Naive thymus-derived CD4-positive, alpha-beta T cell (primary cell): ENCODE measurements around the gene PACSIN3. TPM values are rescaled to one million over a fixed set of nuclear protein-coding genes. Genes with fewer than 3 reads are reported as not detected.
A peak's percentile ranks its signal among the peaks of the same experiment; 100 is the strongest.

ENCODE experiments used
- ATAC-seq: fragments of 150-1000 bp; cut with Tn5 transposase; 2 replicates; pipeline ENCODE4 v1.10.0; 2021; ENCODE audit warnings: mild to moderate bottlenecking, moderate library complexity
- CTCF ChIA-PET: fragments of 350-600 bp; sonication (Branson Sonifier 250); formaldehyde crosslinking; loops from one replicate; lab custom pipeline; 2021; ENCODE audit warnings: antibody characterized with exemption; lab: Charles Lee
- POLR2A ChIA-PET: fragments of 350-600 bp; sonication (Branson Sonifier 250); formaldehyde crosslinking; loops from one replicate; lab custom pipeline; 2021; ENCODE audit warnings: antibody characterized with exemption, inconsistent platforms; lab: Charles Lee
- DNase-seq, 9 donors: peaks; one replicate each; pipeline versions ENCODE4 v3.0.0 to v3.0.0-alpha.2; 2020 to 2022; ENCODE audit warnings: mixed read lengths in 1 of 9
- H3K27ac ChIP-seq: one replicate; pipeline ENCODE4 v1.7.0; 2013; ENCODE audit warnings: mild to moderate bottlenecking, low read depth, low read length, moderate library complexity
- H3K27me3 ChIP-seq, 2 donors: one replicate each; pipeline ENCODE4 v1.7.0; 2013; ENCODE audit warnings: low read length in 2 of 2, mild to moderate bottlenecking in 2 of 2, moderate library complexity in 2 of 2; ENCODE audit not compliant: control insufficient read depth in 2 of 2, insufficient read depth in 2 of 2
- H3K36me3 ChIP-seq, 3 experiments: 1 replicate in 2 of 3; 2 replicates in 1 of 3; pipeline ENCODE4 v1.7.0; 2013; ENCODE audit warnings: low read length in 3 of 3, mild to moderate bottlenecking in 3 of 3, moderate library complexity in 1 of 3; ENCODE audit not compliant: insufficient read depth in 3 of 3, control insufficient read depth in 2 of 3
- H3K4me1 ChIP-seq, 2 donors: one replicate each; pipeline ENCODE4 v1.7.0; 2013; ENCODE audit warnings: low read length in 2 of 2, mild to moderate bottlenecking in 2 of 2, moderate library complexity in 1 of 2; ENCODE audit not compliant: control insufficient read depth in 2 of 2, insufficient read depth in 2 of 2
- H3K4me3 ChIP-seq: 2 replicates; pipeline ENCODE4 v1.7.0; 2013; ENCODE audit warnings: mild to moderate bottlenecking, low read length
- H3K9me3 ChIP-seq, 3 experiments: 1 replicate in 2 of 3; 2 replicates in 1 of 3; pipeline ENCODE4 v1.7.0; 2013; ENCODE audit warnings: low read length in 3 of 3; ENCODE audit not compliant: control insufficient read depth in 2 of 3
- H3K27ac Mint-ChIP-seq, 9 donors: one replicate each; pipeline ENCODE4 v1.8.0; 2020 to 2022; ENCODE audit warnings: mixed read lengths in 9 of 9, mild to moderate bottlenecking in 8 of 9, moderate library complexity in 5 of 9, inconsistent platforms in 2 of 9
- H3K27me3 Mint-ChIP-seq, 5 donors: one replicate each; pipeline ENCODE4 v1.8.0; 2021 to 2022; ENCODE audit warnings: mixed read lengths in 5 of 5, mild to moderate bottlenecking in 1 of 5
- H3K36me3 Mint-ChIP-seq, 5 donors: one replicate each; pipeline ENCODE4 v1.8.0; 2020 to 2022; ENCODE audit warnings: mixed read lengths in 5 of 5, mild to moderate bottlenecking in 3 of 5, inconsistent platforms in 1 of 5
- H3K4me1 Mint-ChIP-seq, 7 donors: one replicate each; pipeline ENCODE4 v1.8.0; 2020 to 2022; ENCODE audit warnings: mixed read lengths in 7 of 7, mild to moderate bottlenecking in 3 of 7, inconsistent platforms in 1 of 7
- H3K4me3 Mint-ChIP-seq, 10 donors: one replicate each; pipeline ENCODE4 v1.8.0; 2020 to 2022; ENCODE audit warnings: mild to moderate bottlenecking in 10 of 10, mixed read lengths in 10 of 10, moderate library complexity in 6 of 10, inconsistent platforms in 2 of 10
- H3K9me3 Mint-ChIP-seq, 11 donors: one replicate each; pipeline ENCODE4 v1.8.0; 2020 to 2022; ENCODE audit warnings: mixed read lengths in 11 of 11, mild to moderate bottlenecking in 4 of 11, inconsistent platforms in 1 of 11, moderate library complexity in 1 of 11
- intact Hi-C, 2 donors: fragments of 100-400 bp; cut with micrococcal nuclease; formaldehyde crosslinking; loops; one replicate each; pipeline ENCODE4 v1.15.1; 2023
- polyA plus RNA-seq, 2 donors: library from polyadenylated mRNA; unstranded; fragments of 300-500 nt; fragmentation: Illumina TruSeq; gene quantifications; one replicate each; pipeline ENCODE4 v1.2.3, GENCODE V29; 2021
- total RNA-seq, 6 experiments: library from RNA in 5 of 6; stranded (reverse) in 5 of 6; gene quantifications; 1 replicate in 5 of 6; 2 replicates in 1 of 6; pipeline ENCODE4 v1.2.3 and lab custom pipeline; 2021 to 2026

Gene PACSIN3
- total and polyA plus RNA-seq, 7 experiments from 2014 or later = 0.34 to 4.3 (median 0.82) TPM; not detected in 4

GRCh38 chr11:47180006-47180787, 6.0 kb downstream of the PACSIN3 start:
- Histone ChIP-seq H3K27me3 (peaks cover 0 to 7% of the 10 kb centered on the region in 2 donors), H3K9me3 (no peaks in the 10 kb centered on the region), H3K4me1 (peaks cover 18 to 19% of the 10 kb centered on the region in 2 donors), H3K4me3 (no peak overlapping the region), H3K27ac (no peak overlapping the region), H3K36me3 (peaks cover 0 to 8% (median 0%) of the 10 kb centered on the region in 3 experiments)
- no peak for DNase-seq
- Mint-ChIP-seq H3K36me3 (peaks cover 0 to 2% (median 0%) of the 10 kb centered on the region in 5 donors), H3K4me3 (peak overlapping the region in 1 of 10 donors; percentile 69), H3K4me1 (peaks cover 14 to 30% (median 22%) of the 10 kb centered on the region in 7 donors), H3K27me3 (peaks cover 4 to 13% (median 4%) of the 10 kb centered on the region in 5 donors), H3K27ac (peak overlapping the region in 2 of 9 donors; percentile 20 to 28), H3K9me3 (peaks cover 0 to 5% (median 0%) of the 10 kb centered on the region in 11 donors)
- CTCF ChIA-PET = interaction anchor here (0.5 to 1.2 kb wide), 6 partner anchors 67 to 756 kb away, joined by 3 to 5 read pairs (median 4); partner anchors contain the start of gene ACP2
- ATAC-seq = no peak
- intact Hi-C loops = no loop called here
- POLR2A ChIA-PET = interaction anchor here (1.4 to 5.9 kb wide), 3 partner anchors 35 to 90 kb away, joined by 4 to 48 read pairs (median 9); partner anchors contain the start of gene DDB2

- H3K4me3 Mint-ChIP-seq = peak overlapping the region in 2 of 10 donors; percentile 55 to 69
- peaks cover 0 to 13% (median 0%) of the 10 kb centered on the region in 3 experiments for H3K36me3 ChIP-seq
- no peaks in the 10 kb centered on the region for H3K9me3 ChIP-seq
- H3K9me3 Mint-ChIP-seq = peaks cover 0 to 5% (median 0%) of the 10 kb centered on the region in 11 donors
- H3K27me3 Mint-ChIP-seq = peaks cover 4 to 13% (median 4%) of the 10 kb centered on the region in 5 donors
- intact Hi-C loops = loop anchor here (5.0 to 10.0 kb wide), 8 partner anchors 173 to 1262 kb away; partner anchors contain the start of genes AGBL2 (in 1 of the 2), CELF1 (in 1 of the 2), DGKZ (in 1 of the 2) and MYBPC3 (in 1 of the 2)
- peak overlapping the region in 5 of 9 donors; percentile 20 to 83 (median 56) for H3K27ac Mint-ChIP-seq
- ChIA-PET CTCF (interaction anchor here (0.5 to 1.2 kb wide), 6 partner anchors 18 to 756 kb away, joined by 3 to 5 read pairs (median 3); partner anchors contain the start of gene ACP2), POLR2A (interaction anchor here (1.4 to 5.9 kb wide), 3 partner anchors 35 to 91 kb away, joined by 4 to 48 read pairs (median 9); partner anchors contain the start of gene DDB2)
- ATAC-seq (no peak), DNase-seq (peak in 5 of 9 donors; percentile 24 to 44 (median 33))
- H3K27me3 ChIP-seq = peaks cover 0 to 7% of the 10 kb centered on the region in 2 donors
- H3K36me3 Mint-ChIP-seq = peaks cover 0 to 2% (median 0%) of the 10 kb centered on the region in 5 donors
- H3K27ac ChIP-seq = no peak overlapping the region
- H3K4me3 ChIP-seq = no peak overlapping the region
- peaks cover 19 to 24% of the 10 kb centered on the region in 2 donors for H3K4me1 ChIP-seq
- H3K4me1 Mint-ChIP-seq = peaks cover 14 to 36% (median 22%) of the 10 kb centered on the region in 7 donors
Observed at GRCh38 chr11:47179655-47179991, 6.6 kb downstream of the PACSIN3 start.

- Mint-ChIP-seq H3K9me3 (peaks cover 0 to 4% (median 0%) of the 10 kb centered on the region in 11 donors), H3K27ac (peak overlapping the region in 5 of 9 donors; percentile 28 to 97 (median 63)), H3K4me1 (peaks cover 14 to 38% (median 23%) of the 10 kb centered on the region in 7 donors), H3K27me3 (peaks cover 0 to 8% (median 0%) of the 10 kb centered on the region in 5 donors), H3K36me3 (peaks cover 0 to 2% (median under 1%) of the 10 kb centered on the region in 5 donors), H3K4me3 (peak overlapping the region in 2 of 10 donors; percentile 2 to 55)
- Histone ChIP-seq H3K9me3 (no peaks in the 10 kb centered on the region), H3K27ac (no peak overlapping the region), H3K36me3 (peaks cover 0 to 17% (median 0%) of the 10 kb centered on the region in 3 experiments), H3K27me3 (peaks cover 0 to 7% of the 10 kb centered on the region in 2 donors), H3K4me3 (no peak overlapping the region), H3K4me1 (peaks cover 19 to 24% of the 10 kb centered on the region in 2 donors)
- DNase-seq (no peak), ATAC-seq (no peak)
- intact Hi-C loops = loop anchor here (5.0 to 10.0 kb wide), 8 partner anchors 173 to 1262 kb away; partner anchors contain the start of genes AGBL2 (in 1 of the 2), CELF1 (in 1 of the 2), DGKZ (in 1 of the 2) and MYBPC3 (in 1 of the 2)
- POLR2A ChIA-PET = interaction anchor here (0.5 to 5.9 kb wide), 10 partner anchors 8 to 396 kb away, joined by 3 to 48 read pairs (median 8); partner anchors contain the start of genes ACP2, DDB2, MADD and PACSIN3
- CTCF ChIA-PET = interaction anchor here (0.7 to 1.6 kb wide), 9 partner anchors 17 to 508 kb away, joined by 3 to 15 read pairs (median 4); partner anchors contain the start of gene ACP2
Observed at GRCh38 chr11:47178737-47179654, 7.2 kb downstream of the PACSIN3 start.

- POLR2A ChIA-PET = interaction anchor here (0.5 to 5.9 kb wide), 11 partner anchors 9 to 397 kb away, joined by 3 to 48 read pairs (median 7); partner anchors contain the start of genes ACP2, DDB2, MADD and PACSIN3
- H3K36me3 Mint-ChIP-seq = peaks cover 0 to 8% (median 5%) of the 10 kb centered on the region in 5 donors
- H3K4me3 Mint-ChIP-seq = no peak overlapping the region
- H3K27me3 Mint-ChIP-seq = peaks cover 0 to 1% (median 0%) of the 10 kb centered on the region in 5 donors
- H3K4me1 Mint-ChIP-seq = peaks cover 19 to 44% (median 30%) of the 10 kb centered on the region in 7 donors
- peak overlapping the region in 6 of 9 donors; percentile 22 to 97 (median 65) for H3K27ac Mint-ChIP-seq
- intact Hi-C loops = loop anchor here (5.0 to 10.0 kb wide), 8 partner anchors 174 to 1261 kb away; partner anchors contain the start of genes AGBL2 (in 1 of the 2), CELF1 (in 1 of the 2), DGKZ (in 1 of the 2) and MYBPC3 (in 1 of the 2)
- DNase-seq (no peak), ATAC-seq (no peak)
- peaks cover 0 to 24% (median 0%) of the 10 kb centered on the region in 3 experiments for H3K36me3 ChIP-seq
- H3K9me3 ChIP-seq = no peaks in the 10 kb centered on the region
- H3K4me1 ChIP-seq = peaks cover 19 to 24% of the 10 kb centered on the region in 2 donors
- CTCF ChIA-PET = interaction anchor here (0.6 to 1.8 kb wide), 10 partner anchors 16 to 275 kb away, joined by 3 to 15 read pairs (median 4); partner anchors contain the start of genes ACP2 and DDB2
- peaks cover 0 to 4% (median 0%) of the 10 kb centered on the region in 11 donors for H3K9me3 Mint-ChIP-seq
- H3K27ac ChIP-seq = no peak overlapping the region
- no peak overlapping the region for H3K4me3 ChIP-seq
- H3K27me3 ChIP-seq = peaks cover 0 to 4% of the 10 kb centered on the region in 2 donors
Observed at GRCh38 chr11:47178316-47178715, 7.9 kb downstream of the PACSIN3 start.

- H3K4me3 ChIP-seq = peak overlapping the region; percentile 93
- peak overlapping the region; percentile 92 to 99 (median 98) for H3K4me3 Mint-ChIP-seq
- intact Hi-C loops = loop anchor here (1.0 to 10.0 kb wide), 28 partner anchors 8 to 1335 kb away; partner anchors contain the start of genes ACP2 (in 2 of the 2), CELF1 (in 2 of the 2), DDB2 (in 2 of the 2) and PACSIN3 (in 2 of the 2)
- DNase-seq (no peak), ATAC-seq (no peak)
- H3K27ac Mint-ChIP-seq = peak overlapping the region; percentile 97 to 100 (median 99)
- peak overlapping the region; percentile 97 for H3K27ac ChIP-seq
- ChIA-PET POLR2A (interaction anchor here (0.8 to 5.9 kb wide), 10 partner anchors 8 to 397 kb away, joined by 3 to 48 read pairs (median 8); partner anchors contain the start of genes ACP2, DDB2, MADD and PACSIN3), CTCF (interaction anchor here (0.6 to 1.8 kb wide), 10 partner anchors 25 to 275 kb away, joined by 3 to 15 read pairs (median 4); partner anchors contain the start of genes ACP2 and DDB2)
- H3K4me1 Mint-ChIP-seq = peaks cover 19 to 49% (median 34%) of the 10 kb centered on the region in 7 donors
- peaks cover 0 to 10% (median 5%) of the 10 kb centered on the region in 5 donors for H3K36me3 Mint-ChIP-seq
- H3K27me3 ChIP-seq = no peaks in the 10 kb centered on the region
- no peaks in the 10 kb centered on the region for H3K27me3 Mint-ChIP-seq
- no peaks in the 10 kb centered on the region for H3K9me3 ChIP-seq
- H3K9me3 Mint-ChIP-seq = peaks cover 0 to 4% (median 0%) of the 10 kb centered on the region in 11 donors
- peaks cover 19 to 27% of the 10 kb centered on the region in 2 donors for H3K4me1 ChIP-seq
- H3K36me3 ChIP-seq = peaks cover 0 to 28% (median 0%) of the 10 kb centered on the region in 3 experiments
Observed at GRCh38 chr11:47177846-47178245, 8.4 kb downstream of the PACSIN3 start.
